HG03108 (cell line): ENCODE results near the gene ACSL3.
A peak's percentile ranks its signal among the peaks of the same experiment; 100 is the strongest.
"Not testable (repeated sequence)": the region's sequence is repeated elsewhere in the genome, so short reads cannot be mapped to it uniquely, and the experiment has no call there.

ENCODE experiments used
- ATAC-seq: cut with Tn5 transposase; IDR thresholded peaks from one replicate; pipeline ENCODE4 v1.9.1; 2021; ENCODE audit warnings: moderate library complexity; ENCODE audit not compliant: unreplicated experiment

ACSL3 gene

DNA sequence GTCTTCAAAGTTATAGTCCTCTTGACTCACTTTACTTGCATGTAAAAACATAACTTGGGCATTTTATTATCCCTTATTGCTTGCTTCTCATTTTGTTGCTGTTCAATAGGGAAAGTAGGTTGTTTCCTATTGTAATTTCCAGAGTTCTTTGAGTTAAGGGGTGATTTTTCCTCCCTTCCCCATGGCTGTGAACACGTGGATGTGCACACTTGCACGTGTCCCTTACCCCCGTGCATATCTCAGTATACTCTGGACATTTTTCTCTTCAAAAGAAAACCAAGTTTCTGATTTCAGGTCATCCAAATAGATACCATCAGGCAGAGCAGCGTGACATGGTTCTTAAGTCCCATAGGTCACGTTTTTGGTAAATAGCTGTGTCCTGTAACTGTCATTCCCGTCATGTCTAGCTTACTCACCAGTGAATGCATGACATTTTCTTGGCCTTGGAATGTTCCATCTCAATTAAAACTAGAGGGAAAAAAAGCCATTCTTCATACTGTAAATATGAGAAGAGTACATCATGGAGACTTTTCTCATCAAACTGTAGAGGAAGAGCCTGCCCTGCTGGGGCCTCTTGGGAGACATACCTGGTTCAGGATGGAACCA lies 107.8 kb downstream of the ACSL3 start:
- ATAC-seq, result no peak

- no peak for ATAC-seq
These were observed 108.7 kb downstream of the ACSL3 start for GRCh38 chr2:222969491-222969890.

DNA sequence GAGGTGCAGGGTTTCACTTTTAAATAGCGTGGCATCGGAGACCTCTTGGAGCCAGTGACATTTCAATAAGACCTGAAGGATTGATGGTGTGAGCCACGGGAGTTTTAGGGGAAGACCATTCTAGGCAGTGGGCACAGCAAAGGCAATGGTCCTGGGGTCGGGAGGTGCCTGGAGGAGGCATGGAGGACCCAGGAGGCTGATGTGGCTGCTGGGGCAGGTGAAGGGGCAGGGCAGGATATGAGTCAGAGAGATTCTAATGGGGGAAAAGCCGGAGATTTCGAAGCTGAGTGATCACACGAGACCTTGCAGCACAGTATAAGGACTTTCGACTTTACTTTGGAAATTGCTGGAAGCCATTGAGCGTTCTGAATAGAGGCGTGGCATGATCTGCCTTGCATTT lies 111.6 kb downstream of the ACSL3 start:
- no peak for ATAC-seq

- no peak for ATAC-seq
These were observed 112.4 kb downstream of the ACSL3 start for GRCh38 chr2:222973237-222973636.

DNA sequence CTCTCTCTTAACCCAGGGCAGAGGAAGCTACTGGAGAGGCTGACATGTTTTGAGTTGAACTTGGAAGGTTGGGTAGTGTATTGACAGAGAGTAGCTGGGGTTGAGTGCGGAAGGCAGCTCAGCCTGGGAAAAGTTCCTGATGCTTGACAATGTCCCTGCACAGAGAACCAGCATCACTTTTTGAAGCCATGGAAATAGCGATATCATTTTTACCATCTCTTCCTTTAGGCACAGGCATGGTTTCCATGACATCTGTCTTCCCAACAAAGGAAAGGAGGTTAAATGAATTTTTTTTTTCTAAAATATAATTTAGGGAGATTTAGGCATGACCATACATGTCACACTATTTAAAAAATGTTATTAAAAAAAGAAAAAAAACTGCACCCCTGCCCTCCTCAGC lies 112.9 kb downstream of the ACSL3 start:
- ATAC-seq, result no peak

DNA sequence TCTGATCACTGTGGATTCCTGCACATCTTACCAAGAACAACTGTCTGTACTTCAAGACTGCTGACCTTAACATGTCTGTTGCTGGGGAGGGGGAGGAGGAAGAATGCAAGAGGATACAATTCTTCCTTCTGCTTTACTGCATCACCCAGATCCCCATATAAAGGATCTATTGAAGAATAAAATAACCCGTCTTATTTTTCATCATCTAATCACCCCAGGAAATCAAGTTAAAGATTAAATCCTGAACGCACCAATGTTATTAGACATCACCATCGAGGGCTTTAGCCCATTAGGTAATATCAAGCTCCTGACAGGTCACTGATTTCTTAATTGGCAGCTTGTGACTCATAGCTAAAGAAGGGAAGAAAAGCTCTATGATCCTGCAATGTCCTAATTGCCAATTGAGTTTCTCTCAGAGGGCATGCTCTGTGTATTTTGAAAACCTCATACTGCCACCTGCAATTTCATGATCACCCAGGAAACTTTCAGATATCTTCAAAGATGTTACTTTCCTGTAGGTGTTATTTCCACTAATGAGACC lies 115.8 kb downstream of the ACSL3 start:
- no peak for ATAC-seq

- ATAC-seq, result no peak
These were observed 116.3 kb downstream of the ACSL3 start for GRCh38 chr2:222977121-222977520.

DNA sequence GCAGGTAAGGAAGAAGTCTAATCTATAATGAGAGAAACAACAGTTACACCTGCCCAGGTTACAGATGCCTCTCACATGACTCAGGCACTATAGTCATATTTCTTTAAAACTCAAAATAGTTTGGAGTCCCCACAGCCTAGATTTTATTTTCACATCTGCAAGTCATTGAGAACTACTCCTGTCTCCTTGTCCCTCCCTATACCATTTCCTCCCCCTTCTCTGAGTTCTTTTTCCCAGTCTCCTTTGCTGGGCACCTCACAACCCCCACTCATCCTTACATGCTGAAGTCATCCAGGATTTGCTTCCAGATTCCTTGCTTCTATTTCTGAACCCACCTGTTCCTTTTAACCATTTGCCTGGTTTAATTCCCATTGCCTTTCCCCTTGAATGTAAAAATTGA lies 118.0 kb downstream of the ACSL3 start:
- no peak for ATAC-seq

GRCh38 chr2:222979484-222979883 lies 118.6 kb downstream of the ACSL3 start:
- ATAC-seq, result no peak

DNA sequence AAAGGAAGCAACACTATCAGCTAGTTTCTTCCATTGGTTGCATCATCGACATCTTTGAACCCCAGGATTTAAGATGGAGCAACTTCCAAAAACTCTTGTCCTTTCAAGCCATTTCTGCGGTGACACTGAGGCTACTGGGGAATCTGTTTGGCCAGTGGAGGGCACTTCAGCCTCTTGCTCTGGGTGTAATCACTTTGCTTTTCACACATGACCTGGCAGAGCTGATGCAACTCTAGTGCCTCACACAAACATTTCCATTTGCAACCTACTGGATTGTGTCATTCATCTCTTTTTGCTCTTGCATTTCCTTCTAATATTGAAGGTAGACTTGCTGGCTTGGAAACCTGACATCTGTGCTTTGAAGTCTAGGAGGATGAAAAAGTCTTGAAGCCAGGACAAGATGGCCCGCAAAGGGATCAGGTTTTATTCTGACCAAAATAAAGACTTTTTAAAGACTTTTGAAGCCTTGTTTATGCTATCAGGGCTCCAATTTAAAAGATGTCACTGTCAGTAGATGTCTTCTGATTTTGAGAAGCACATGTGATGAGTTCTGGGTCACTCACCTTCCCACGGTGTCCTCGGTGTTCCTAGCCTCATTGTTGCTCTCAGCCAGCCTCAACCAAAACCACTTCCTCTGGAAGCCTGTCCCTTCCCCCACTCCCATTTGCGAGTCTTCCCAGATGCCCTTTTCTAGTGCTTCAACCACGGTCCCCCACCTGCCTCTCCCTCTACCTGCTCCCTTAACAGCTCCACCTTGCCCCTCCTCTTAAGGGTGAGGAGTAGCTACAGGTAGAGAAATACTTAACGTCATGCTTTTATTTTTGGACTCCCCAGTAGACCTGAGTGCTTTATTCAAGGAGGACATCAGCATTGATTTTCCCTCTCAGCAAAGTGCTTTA lies 121.4 kb downstream of the ACSL3 start:
- ATAC-seq, result peak; percentile 67

GRCh38 chr2:222982909-222983265 lies 122.1 kb downstream of the ACSL3 start:
- ATAC-seq, result no peak

- no peak for ATAC-seq
These were observed 124.1 kb downstream of the ACSL3 start for GRCh38 chr2:222984908-222985307.

DNA sequence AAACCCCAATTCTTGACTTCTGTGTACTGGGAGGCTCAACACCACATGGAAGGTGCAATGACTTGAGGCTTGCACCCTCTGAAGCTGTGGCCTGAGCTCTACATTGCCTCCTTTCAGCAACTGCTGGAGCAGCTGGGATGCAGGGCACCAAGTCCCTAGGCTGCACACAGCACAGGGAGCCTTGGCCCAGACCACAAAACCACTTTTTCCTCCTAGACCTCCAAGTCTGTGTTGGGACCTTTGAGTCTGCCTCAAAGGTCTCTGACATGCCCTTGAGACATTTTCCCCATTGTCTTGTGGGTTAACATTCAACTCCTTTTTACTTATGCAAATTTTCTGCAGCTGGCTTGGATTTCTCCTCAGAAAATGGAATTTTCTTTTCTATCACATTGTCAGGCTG lies 128.6 kb downstream of the ACSL3 start:
- no peak for ATAC-seq

DNA sequence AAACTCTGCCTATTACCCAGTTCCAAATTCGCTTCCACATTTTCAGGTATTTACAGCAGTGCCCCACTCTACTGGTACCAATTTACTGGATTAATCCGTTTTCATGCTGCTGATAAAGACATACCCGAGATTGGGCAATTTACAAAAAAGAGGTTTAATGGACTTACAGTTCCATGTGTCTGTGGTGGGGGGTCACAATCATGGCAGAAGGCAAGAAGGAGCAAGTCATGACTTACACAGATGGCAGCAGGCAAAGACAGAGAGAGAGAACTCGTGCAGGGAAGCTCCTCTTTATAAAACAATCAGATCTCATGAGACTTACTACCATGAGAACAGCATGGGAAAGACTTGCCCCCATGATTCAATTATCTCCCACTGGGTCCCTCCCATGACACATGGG lies 129.4 kb downstream of the ACSL3 start:
- not testable (repeated sequence) for ATAC-seq

DNA sequence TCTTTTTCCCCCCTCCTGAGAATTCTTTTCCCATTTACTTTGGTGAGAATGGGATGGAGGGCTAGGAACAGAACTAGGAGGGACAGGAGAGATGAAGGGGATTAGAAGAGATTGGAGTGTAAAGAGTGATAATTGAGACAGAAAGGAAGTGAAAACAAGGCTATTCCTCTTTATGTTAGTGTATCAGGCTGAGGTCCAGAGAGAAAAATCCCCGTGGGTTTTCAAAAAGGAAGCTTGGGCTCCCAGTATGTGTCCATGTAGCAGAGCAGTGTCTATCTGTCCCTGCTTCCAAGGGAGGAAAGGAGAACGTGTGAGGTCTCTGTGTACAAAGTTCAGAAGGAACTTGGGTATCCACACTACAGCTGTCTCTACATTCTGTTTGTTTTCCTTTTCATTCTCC lies 131.3 kb downstream of the ACSL3 start:
- ATAC-seq, result no peak
